Natural killer cell (primary cell): ENCODE measurements around the gene NOL7. TPM values are rescaled to one million over a fixed set of nuclear protein-coding genes. Genes with fewer than 3 reads are reported as not detected.

Source experiments
- ATAC-seq, 3 donors: fragments of 150-1000 bp in 2 of 3; fragments of 200-7000 bp in 1 of 3; cut with Tn5 transposase; 1 replicate in 1 of 3; 2 replicates in 2 of 3; pipeline ENCODE4 v1.10.0; 2021; ENCODE audit warnings: mild to moderate bottlenecking in 2 of 3, moderate library complexity in 2 of 3
- DNase-seq, 2 donors: peaks; one replicate each; pipeline versions ENCODE4 v3.0.0 to v3.0.0-alpha.2; 2013 to 2021; ENCODE audit warnings: mixed read lengths in 1 of 2
- H3K27ac ChIP-seq: one replicate; pipeline ENCODE4 v1.5.1; 2013; ENCODE audit warnings: mild to moderate bottlenecking, low read length
- H3K27me3 ChIP-seq: one replicate; pipeline ENCODE4 v1.6.1; 2013; ENCODE audit warnings: low read length; ENCODE audit not compliant: control insufficient read depth, insufficient read depth
- H3K36me3 ChIP-seq: one replicate; pipeline ENCODE4 v1.6.1; 2013; ENCODE audit warnings: low read length; ENCODE audit not compliant: control insufficient read depth, insufficient read depth
- H3K4me1 ChIP-seq: one replicate; pipeline ENCODE4 v1.6.1; 2013; ENCODE audit warnings: low read length; ENCODE audit not compliant: control insufficient read depth, insufficient read depth
- H3K4me3 ChIP-seq: one replicate; pipeline ENCODE4 v1.5.1; 2013; ENCODE audit warnings: low read length
- H3K9me3 ChIP-seq: one replicate; pipeline ENCODE4 v1.6.1; 2013; ENCODE audit warnings: low read length; ENCODE audit not compliant: control insufficient read depth, insufficient read depth
- H3K27ac Mint-ChIP-seq, 2 donors: one replicate each; pipeline ENCODE4 v1.8.0; 2022; ENCODE audit warnings: mild to moderate bottlenecking in 2 of 2, mixed read lengths in 2 of 2, moderate library complexity in 1 of 2
- H3K27me3 Mint-ChIP-seq, 2 donors: one replicate each; pipeline ENCODE4 v1.8.0; 2022; ENCODE audit warnings: low read depth in 2 of 2, mixed read lengths in 2 of 2
- H3K36me3 Mint-ChIP-seq: one replicate; pipeline ENCODE4 v1.8.0; 2022; ENCODE audit warnings: mixed read lengths
- H3K4me1 Mint-ChIP-seq, 2 donors: one replicate each; pipeline ENCODE4 v1.8.0; 2022; ENCODE audit warnings: mixed read lengths in 2 of 2
- H3K4me3 Mint-ChIP-seq: one replicate; pipeline ENCODE4 v1.8.0; 2022; ENCODE audit warnings: mild to moderate bottlenecking, moderate library complexity, mixed read lengths
- H3K9me3 Mint-ChIP-seq, 2 donors: one replicate each; pipeline ENCODE4 v1.8.0; 2022; ENCODE audit warnings: mixed read lengths in 2 of 2
- WGBS: methylation state at CpG from one replicate; pipeline ENCODE4 v1.1.7; 2013; ENCODE audit warnings: missing lambda C conversion rate; ENCODE audit not compliant: insufficient coverage; 5-methylcytosine and 5-hydroxymethylcytosine counted together
- intact Hi-C: fragments of 100-400 bp; cut with micrococcal nuclease; formaldehyde crosslinking; loops from one replicate; pipeline ENCODE4 v1.14.2; 2022
- total RNA-seq, 4 donors: library from RNA; stranded (reverse); fragments of 120-200 nt in 1 of 4; gene quantifications; one replicate each; pipeline versions ENCODE4 v1.2.3 to v1.2.4, GENCODE V29; 2013 to 2022
- TF ChIP-seq, protein P1 (sequence below): fragments of 200-600 bp; IDR thresholded peaks from one replicate; pipeline ENCODE4 v1.8.0; 2022; ENCODE audit warnings: antibody characterized with exemption

The NOL7 gene
- total RNA-seq, 3 donors from 2014 or later (not counting 1 experiment from before 2014, with no cell fraction given): 24.7 to 31.3 (median 29.6) TPM

GRCh38 chr6:13614126-13614925 is 809 bp upstream of the NOL7 start:
- DNase-seq (no peak), ATAC-seq (peak; percentile 5 to 15 (median 7))
- intact Hi-C loops: loop anchor here (2.0 kb wide), 1 partner anchor 98 kb away; no protein-coding TSS in a partner anchor
- TF ChIP-seq, protein P1, sequence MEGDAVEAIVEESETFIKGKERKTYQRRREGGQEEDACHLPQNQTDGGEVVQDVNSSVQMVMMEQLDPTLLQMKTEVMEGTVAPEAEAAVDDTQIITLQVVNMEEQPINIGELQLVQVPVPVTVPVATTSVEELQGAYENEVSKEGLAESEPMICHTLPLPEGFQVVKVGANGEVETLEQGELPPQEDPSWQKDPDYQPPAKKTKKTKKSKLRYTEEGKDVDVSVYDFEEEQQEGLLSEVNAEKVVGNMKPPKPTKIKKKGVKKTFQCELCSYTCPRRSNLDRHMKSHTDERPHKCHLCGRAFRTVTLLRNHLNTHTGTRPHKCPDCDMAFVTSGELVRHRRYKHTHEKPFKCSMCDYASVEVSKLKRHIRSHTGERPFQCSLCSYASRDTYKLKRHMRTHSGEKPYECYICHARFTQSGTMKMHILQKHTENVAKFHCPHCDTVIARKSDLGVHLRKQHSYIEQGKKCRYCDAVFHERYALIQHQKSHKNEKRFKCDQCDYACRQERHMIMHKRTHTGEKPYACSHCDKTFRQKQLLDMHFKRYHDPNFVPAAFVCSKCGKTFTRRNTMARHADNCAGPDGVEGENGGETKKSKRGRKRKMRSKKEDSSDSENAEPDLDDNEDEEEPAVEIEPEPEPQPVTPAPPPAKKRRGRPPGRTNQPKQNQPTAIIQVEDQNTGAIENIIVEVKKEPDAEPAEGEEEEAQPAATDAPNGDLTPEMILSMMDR: no peak
- no peaks in the 10 kb centered on the region for H3K27me3 Mint-ChIP-seq
- peak overlapping the region; percentile 99 for H3K4me3 Mint-ChIP-seq
- H3K27ac Mint-ChIP-seq: peak overlapping the region; percentile 94 to 99
- Histone ChIP-seq H3K36me3 (peaks cover 25% of the 10 kb centered on the region), H3K27ac (peak overlapping the region; percentile 71), H3K4me3 (peak overlapping the region; percentile 91), H3K4me1 (peaks cover 17% of the 10 kb centered on the region), H3K9me3 (no peaks in the 10 kb centered on the region), H3K27me3 (no peaks in the 10 kb centered on the region)
- H3K4me1 Mint-ChIP-seq: peaks cover 35 to 37% of the 10 kb centered on the region in 2 donors
- H3K36me3 Mint-ChIP-seq: peaks cover 7% of the 10 kb centered on the region
- WGBS: 7% methylated on average over 38 of the region's 38 CpGs
- no peaks in the 10 kb centered on the region for H3K9me3 Mint-ChIP-seq

GRCh38 chr6:13615792-13616120 is 621 bp downstream of the NOL7 start:
- Histone ChIP-seq H3K4me3 (peak overlapping the region; percentile 91), H3K27ac (peak overlapping the region; percentile 76), H3K36me3 (peaks cover 37% of the 10 kb centered on the region), H3K27me3 (no peaks in the 10 kb centered on the region), H3K9me3 (no peaks in the 10 kb centered on the region), H3K4me1 (peaks cover 17% of the 10 kb centered on the region)
- no peaks in the 10 kb centered on the region for H3K27me3 Mint-ChIP-seq
- H3K9me3 Mint-ChIP-seq: no peaks in the 10 kb centered on the region
- intact Hi-C loops: loop anchor here (1.0 to 5.0 kb wide), 3 partner anchors 41 to 288 kb away; partner anchors contain the start of genes SIRT5 and TBC1D7
- DNase-seq: peak; percentile 31 to 59
- peak in 1 of 3 donors; percentile 12 for ATAC-seq
- peak overlapping the region; percentile 94 to 99 for H3K27ac Mint-ChIP-seq
- H3K36me3 Mint-ChIP-seq: peaks cover 7% of the 10 kb centered on the region
- peak overlapping the region; percentile 99 for H3K4me3 Mint-ChIP-seq
- H3K4me1 Mint-ChIP-seq: peaks cover 35 to 37% of the 10 kb centered on the region in 2 donors
- WGBS: 0% methylated on average over 14 of the region's 14 CpGs
- TF ChIP-seq, protein P1: no peak

DNA sequence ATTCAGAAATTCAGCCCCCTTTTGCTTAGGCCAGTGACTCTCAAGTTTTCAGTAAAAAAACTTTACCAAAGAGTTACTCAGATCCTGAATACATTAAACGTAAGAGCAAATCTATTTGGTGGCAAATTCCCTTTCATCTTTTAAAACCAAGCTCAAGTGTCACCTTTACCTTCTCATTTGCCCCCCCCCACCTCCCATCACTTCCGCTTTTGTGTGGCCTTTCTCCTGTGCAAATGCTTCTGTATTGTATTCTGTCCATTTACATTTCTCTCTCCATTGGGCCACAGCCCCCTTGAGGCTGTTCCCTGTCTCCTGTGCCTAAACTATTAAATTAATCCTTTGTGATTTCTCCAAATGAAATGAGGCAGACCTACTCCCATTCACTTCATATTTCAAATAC is 1.9 kb downstream of the NOL7 start:
- DNase-seq (no peak), ATAC-seq (no peak)
- Histone ChIP-seq H3K36me3 (peaks cover 50% of the 10 kb centered on the region), H3K4me3 (no peak overlapping the region), H3K4me1 (peaks cover 17% of the 10 kb centered on the region), H3K27me3 (no peaks in the 10 kb centered on the region), H3K9me3 (no peaks in the 10 kb centered on the region), H3K27ac (no peak overlapping the region)
- no peaks in the 10 kb centered on the region for H3K27me3 Mint-ChIP-seq
- no peaks in the 10 kb centered on the region for H3K9me3 Mint-ChIP-seq
- intact Hi-C loops: loop anchor here (5.0 kb wide), 1 partner anchor 290 kb away; the partner anchor contains the start of gene TBC1D7
- 90% methylated on average over 2 of the region's 2 CpGs for WGBS
- H3K4me3 Mint-ChIP-seq: peak overlapping the region; percentile 99
- H3K36me3 Mint-ChIP-seq: peaks cover 7% of the 10 kb centered on the region
- H3K27ac Mint-ChIP-seq: peak overlapping the region; percentile 75 to 94
- TF ChIP-seq, protein P1: no peak
- peaks cover 35 to 37% of the 10 kb centered on the region in 2 donors for H3K4me1 Mint-ChIP-seq
